ENCODE data around the gene ONECUT2.

- TF ChIP-seq CTCF (conservative IDR thresholded peaks at IDR 0.05; ENCODE audit: low read length), result no peak
- no peak for TF ChIP-seq EZH2phosphoT487 (IDR thresholded peaks at IDR 0.05; ENCODE audit: borderline replicate concordance)
These were observed 104.5 kb downstream of the ONECUT2 start for GRCh38 chr18:57539702-57540101.
